Activated naive CD4-positive, alpha-beta T cell treated with anti-CD3 and anti-CD28 coated beads for 36 hours (primary cell): ENCODE data around the gene AUTS2. TPM values are rescaled to one million over a fixed set of nuclear protein-coding genes. Genes with fewer than 3 reads are reported as not detected.

ENCODE experiments used
- CTCF ChIA-PET: fragments of 350-600 bp; sonication (Branson Sonifier 250); formaldehyde crosslinking; loops from one replicate; lab custom pipeline; 2021; ENCODE audit warnings: antibody characterized with exemption; lab: Charles Lee
- DNase-seq: peaks from one replicate; pipeline ENCODE4 v3.0.0-alpha.2; 2020
- H3K27ac Mint-ChIP-seq: one replicate; pipeline ENCODE4 v1.8.0; 2021; ENCODE audit warnings: mild to moderate bottlenecking, mixed read lengths
- H3K27me3 Mint-ChIP-seq: one replicate; pipeline ENCODE4 v1.8.0; 2021; ENCODE audit warnings: low read depth, mixed read lengths
- H3K36me3 Mint-ChIP-seq: one replicate; pipeline ENCODE4 v1.8.0; 2021; ENCODE audit warnings: low read depth, mixed read lengths
- H3K4me1 Mint-ChIP-seq: one replicate; pipeline ENCODE4 v1.8.0; 2021; ENCODE audit warnings: low read depth, mixed read lengths
- H3K4me3 Mint-ChIP-seq: one replicate; pipeline ENCODE4 v1.8.0; 2021; ENCODE audit warnings: mild to moderate bottlenecking, moderate library complexity, mixed read lengths
- H3K9me3 Mint-ChIP-seq: one replicate; pipeline ENCODE4 v1.8.0; 2021; ENCODE audit warnings: mixed read lengths
- intact Hi-C: fragments of 100-400 bp; cut with micrococcal nuclease; formaldehyde crosslinking; loops from one replicate; pipeline ENCODE4 v1.15.1; 2023
- total RNA-seq, 2 experiments: library from RNA; stranded (reverse); gene quantifications; one replicate each; pipeline ENCODE4 v1.2.3, GENCODE V29; 2021

AUTS2 gene
- total RNA-seq, 2 experiments from 2014 or later, result 0.79 to 1.1 TPM

DNA sequence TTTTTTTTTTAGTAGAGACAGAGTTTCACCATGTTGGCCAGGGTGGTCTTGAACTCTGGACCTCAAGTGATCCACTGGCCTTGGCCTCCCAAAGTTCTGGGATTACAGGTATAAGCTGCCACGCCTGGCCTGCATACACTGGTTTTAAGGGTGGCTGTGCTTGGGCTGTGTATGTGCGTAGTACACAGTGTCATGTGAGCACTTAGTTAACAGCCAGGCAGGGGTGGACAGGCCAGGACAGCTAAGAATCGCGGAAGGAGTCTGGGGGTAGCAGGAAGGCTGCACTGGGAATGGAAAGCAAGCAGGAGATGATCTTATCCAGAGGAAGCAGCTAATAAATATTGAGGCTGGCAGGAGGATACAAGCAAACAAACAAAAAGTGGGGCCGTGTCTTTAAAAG lies 1153.6 kb downstream of the AUTS2 start:
- H3K4me1 Mint-ChIP-seq, result no peaks in the 10 kb centered on the region
- CTCF ChIA-PET, result no interaction called here
- no peaks in the 10 kb centered on the region for H3K9me3 Mint-ChIP-seq
- no peak for DNase-seq
- no peaks in the 10 kb centered on the region for H3K36me3 Mint-ChIP-seq
- H3K27me3 Mint-ChIP-seq, result no peaks in the 10 kb centered on the region
- intact Hi-C loops, result no loop called here
- H3K27ac Mint-ChIP-seq, result no peak overlapping the region
- no peak overlapping the region for H3K4me3 Mint-ChIP-seq

DNA sequence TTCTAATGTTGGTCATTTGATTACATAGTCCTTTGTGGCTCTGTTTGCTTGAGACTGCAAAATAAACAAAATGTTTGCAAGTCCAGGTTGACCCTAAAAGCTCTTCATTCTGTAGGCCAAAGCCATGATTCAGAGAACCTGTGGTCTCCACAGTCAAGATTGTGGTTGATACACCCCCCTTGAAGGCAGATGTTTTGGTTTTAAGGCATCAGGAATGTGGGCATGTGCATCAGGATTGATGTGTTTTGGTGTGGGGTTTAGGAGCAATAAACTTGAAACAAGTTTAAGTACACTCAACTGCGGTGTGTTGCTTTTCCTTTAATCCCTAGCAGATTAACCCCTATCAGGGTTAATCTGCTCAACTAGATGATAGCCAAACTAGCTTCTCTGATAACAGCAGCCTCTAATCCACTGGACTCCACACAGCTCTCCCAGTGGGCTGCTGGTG lies 1154.5 kb downstream of the AUTS2 start:
- Mint-ChIP-seq H3K36me3 (no peaks in the 10 kb centered on the region), H3K27me3 (no peaks in the 10 kb centered on the region), H3K4me1 (no peaks in the 10 kb centered on the region), H3K9me3 (no peaks in the 10 kb centered on the region), H3K27ac (no peak overlapping the region), H3K4me3 (no peak overlapping the region)
- intact Hi-C loops, result no loop called here
- CTCF ChIA-PET, result no interaction called here
- DNase-seq, result no peak

- Mint-ChIP-seq H3K36me3 (no peaks in the 10 kb centered on the region), H3K27me3 (no peaks in the 10 kb centered on the region), H3K4me3 (no peak overlapping the region), H3K9me3 (no peaks in the 10 kb centered on the region), H3K4me1 (no peaks in the 10 kb centered on the region), H3K27ac (no peak overlapping the region)
- CTCF ChIA-PET, result no interaction called here
- DNase-seq, result no peak
- intact Hi-C loops, result no loop called here
Observed at GRCh38 chr7:70756789-70757188, 1158.5 kb downstream of the AUTS2 start.

GRCh38 chr7:70758646-70759045 lies 1160.4 kb downstream of the AUTS2 start:
- intact Hi-C loops, result no loop called here

DNA sequence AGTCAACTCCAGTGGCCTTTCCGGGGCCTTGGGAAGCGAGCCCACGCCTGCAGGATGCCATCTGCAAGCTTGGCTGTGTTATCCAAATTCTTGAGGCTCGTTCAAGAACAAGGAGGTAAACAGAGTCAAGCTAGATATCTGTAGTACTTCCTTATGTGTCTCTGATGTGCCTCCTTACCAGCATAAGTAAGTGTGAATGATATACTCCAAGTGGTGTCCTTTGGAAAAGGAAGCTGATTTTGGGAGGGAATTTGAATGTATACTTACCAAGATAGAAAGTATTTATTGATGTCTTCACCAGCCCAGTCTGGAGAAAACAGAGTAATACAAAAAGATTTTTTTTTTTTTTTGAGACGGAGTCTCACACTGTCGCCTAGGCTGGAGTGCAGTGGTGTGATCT lies 1161.4 kb downstream of the AUTS2 start:
- Mint-ChIP-seq H3K4me1 (no peaks in the 10 kb centered on the region), H3K9me3 (no peaks in the 10 kb centered on the region), H3K4me3 (no peak overlapping the region), H3K27me3 (no peaks in the 10 kb centered on the region), H3K36me3 (no peaks in the 10 kb centered on the region), H3K27ac (no peak overlapping the region)
- CTCF ChIA-PET, result interaction anchor here (0.6 kb wide), 1 partner anchor 10 kb away, joined by 3 read pairs; no protein-coding TSS in a partner anchor
- intact Hi-C loops, result no loop called here
- DNase-seq, result no peak

More at GRCh38 chr7:70758646-70759045, 1160.4 kb downstream of the AUTS2 start:
- no peaks in the 10 kb centered on the region for H3K4me1 Mint-ChIP-seq
- no peak for DNase-seq
- H3K36me3 Mint-ChIP-seq, result no peaks in the 10 kb centered on the region
- CTCF ChIA-PET, result interaction anchor here (0.6 kb wide), 2 partner anchors 44 to 407 kb away, joined by 3 to 4 read pairs; no protein-coding TSS in a partner anchor
- H3K9me3 Mint-ChIP-seq, result no peaks in the 10 kb centered on the region
- no peaks in the 10 kb centered on the region for H3K27me3 Mint-ChIP-seq
- no peak overlapping the region for H3K27ac Mint-ChIP-seq
- no peak overlapping the region for H3K4me3 Mint-ChIP-seq

GRCh38 chr7:70761711-70762328 lies 1163.5 kb downstream of the AUTS2 start:
- DNase-seq, result no peak
- CTCF ChIA-PET, result no interaction called here
- intact Hi-C loops, result no loop called here
- Mint-ChIP-seq H3K36me3 (no peaks in the 10 kb centered on the region), H3K27me3 (no peaks in the 10 kb centered on the region), H3K4me3 (no peak overlapping the region), H3K9me3 (no peaks in the 10 kb centered on the region), H3K27ac (no peak overlapping the region), H3K4me1 (no peaks in the 10 kb centered on the region)

DNA sequence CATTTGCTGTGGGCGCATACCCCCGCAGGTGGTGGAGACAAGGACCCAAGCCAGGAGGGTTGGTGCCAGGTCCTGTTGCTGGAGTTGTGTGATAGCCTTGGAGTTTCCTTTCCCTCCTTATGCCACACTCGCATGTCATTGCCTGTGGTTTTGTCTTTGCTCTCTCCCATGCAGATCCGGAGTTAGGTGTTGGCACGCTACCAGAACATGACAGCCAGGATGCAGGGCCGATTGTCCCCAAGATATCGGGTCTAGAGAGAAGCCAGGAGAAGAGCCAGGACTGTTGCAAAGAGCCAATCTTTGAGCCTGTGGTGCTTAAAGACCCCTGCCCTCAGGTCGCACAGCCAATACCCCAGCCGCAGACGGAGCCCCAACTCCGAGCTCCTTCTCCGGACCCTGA lies 1164.4 kb downstream of the AUTS2 start:
- Mint-ChIP-seq H3K27ac (no peak overlapping the region), H3K4me1 (no peaks in the 10 kb centered on the region), H3K36me3 (no peaks in the 10 kb centered on the region), H3K9me3 (no peaks in the 10 kb centered on the region), H3K4me3 (no peak overlapping the region), H3K27me3 (no peaks in the 10 kb centered on the region)
- intact Hi-C loops, result no loop called here
- CTCF ChIA-PET, result no interaction called here
- no peak for DNase-seq

- no peaks in the 10 kb centered on the region for H3K4me1 Mint-ChIP-seq
- no peak overlapping the region for H3K4me3 Mint-ChIP-seq
- H3K9me3 Mint-ChIP-seq, result no peaks in the 10 kb centered on the region
- H3K27me3 Mint-ChIP-seq, result no peaks in the 10 kb centered on the region
- H3K27ac Mint-ChIP-seq, result no peak overlapping the region
- H3K36me3 Mint-ChIP-seq, result no peaks in the 10 kb centered on the region
- CTCF ChIA-PET, result interaction anchor here (1.2 kb wide), 1 partner anchor 66 kb away, joined by 3 read pairs; no protein-coding TSS in a partner anchor
- intact Hi-C loops, result no loop called here
- peak; percentile 8 for DNase-seq
Observed at GRCh38 chr7:70763961-70764691, 1165.9 kb downstream of the AUTS2 start.

- H3K4me1 Mint-ChIP-seq, result no peaks in the 10 kb centered on the region
- CTCF ChIA-PET, result interaction anchor here (1.2 kb wide), 1 partner anchor 66 kb away, joined by 3 read pairs; no protein-coding TSS in a partner anchor
- H3K9me3 Mint-ChIP-seq, result no peaks in the 10 kb centered on the region
- no peak overlapping the region for H3K27ac Mint-ChIP-seq
- no peaks in the 10 kb centered on the region for H3K27me3 Mint-ChIP-seq
- intact Hi-C loops, result no loop called here
- DNase-seq, result no peak
- H3K36me3 Mint-ChIP-seq, result no peaks in the 10 kb centered on the region
- no peak overlapping the region for H3K4me3 Mint-ChIP-seq
Observed at GRCh38 chr7:70764701-70765208, 1166.5 kb downstream of the AUTS2 start.

- DNase-seq, result no peak
- no peaks in the 10 kb centered on the region for H3K27me3 Mint-ChIP-seq
- CTCF ChIA-PET, result no interaction called here
- no peak overlapping the region for H3K4me3 Mint-ChIP-seq
- H3K36me3 Mint-ChIP-seq, result no peaks in the 10 kb centered on the region
- intact Hi-C loops, result no loop called here
- no peaks in the 10 kb centered on the region for H3K9me3 Mint-ChIP-seq
- no peaks in the 10 kb centered on the region for H3K4me1 Mint-ChIP-seq
- no peak overlapping the region for H3K27ac Mint-ChIP-seq
Observed at GRCh38 chr7:70765651-70766050, 1167.4 kb downstream of the AUTS2 start.

DNA sequence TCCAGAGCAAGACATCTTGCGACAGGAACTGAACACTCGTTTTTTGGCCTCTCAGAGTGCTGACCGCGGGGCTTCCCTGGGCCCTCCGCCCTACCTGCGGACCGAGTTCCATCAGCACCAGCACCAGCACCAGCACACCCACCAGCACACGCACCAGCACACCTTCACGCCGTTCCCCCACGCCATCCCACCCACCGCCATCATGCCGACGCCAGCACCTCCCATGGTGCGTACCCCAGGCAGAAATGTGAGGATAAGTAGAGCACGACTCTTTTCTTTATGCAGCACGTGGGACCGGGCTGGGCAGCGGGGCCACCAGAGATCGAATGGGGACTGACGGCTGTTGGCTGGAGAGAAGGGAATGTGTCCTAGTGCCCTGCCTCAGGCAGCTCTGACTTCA lies 1167.8 kb downstream of the AUTS2 start:
- H3K27ac Mint-ChIP-seq, result no peak overlapping the region
- no peaks in the 10 kb centered on the region for H3K4me1 Mint-ChIP-seq
- H3K9me3 Mint-ChIP-seq, result no peaks in the 10 kb centered on the region
- no peak overlapping the region for H3K4me3 Mint-ChIP-seq
- CTCF ChIA-PET, result no interaction called here
- H3K36me3 Mint-ChIP-seq, result no peaks in the 10 kb centered on the region
- no peak for DNase-seq
- H3K27me3 Mint-ChIP-seq, result no peaks in the 10 kb centered on the region
- intact Hi-C loops, result no loop called here

DNA sequence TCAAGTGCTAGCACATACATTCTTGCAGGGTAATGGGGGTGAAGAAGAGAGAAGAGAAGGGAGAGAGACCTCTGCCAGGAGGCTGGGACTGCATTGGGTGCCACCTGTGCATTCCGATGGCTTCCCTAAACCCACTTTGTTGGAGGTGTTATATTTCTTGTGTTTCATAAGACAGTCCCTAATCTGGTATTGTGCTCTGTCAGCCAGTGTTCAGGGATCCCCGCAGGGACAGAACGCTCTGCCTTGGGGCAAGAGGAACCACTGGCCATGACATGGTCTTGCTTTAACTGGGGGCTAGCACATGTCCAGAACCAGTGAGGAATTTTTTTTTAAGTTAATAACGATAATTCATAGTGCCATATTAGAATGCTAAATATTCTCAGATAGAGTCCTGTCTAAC lies 1168.4 kb downstream of the AUTS2 start:
- no peak for DNase-seq
- Mint-ChIP-seq H3K36me3 (no peaks in the 10 kb centered on the region), H3K27ac (no peak overlapping the region), H3K4me1 (no peaks in the 10 kb centered on the region), H3K9me3 (no peaks in the 10 kb centered on the region), H3K27me3 (no peaks in the 10 kb centered on the region), H3K4me3 (no peak overlapping the region)
- CTCF ChIA-PET, result no interaction called here
- intact Hi-C loops, result no loop called here

DNA sequence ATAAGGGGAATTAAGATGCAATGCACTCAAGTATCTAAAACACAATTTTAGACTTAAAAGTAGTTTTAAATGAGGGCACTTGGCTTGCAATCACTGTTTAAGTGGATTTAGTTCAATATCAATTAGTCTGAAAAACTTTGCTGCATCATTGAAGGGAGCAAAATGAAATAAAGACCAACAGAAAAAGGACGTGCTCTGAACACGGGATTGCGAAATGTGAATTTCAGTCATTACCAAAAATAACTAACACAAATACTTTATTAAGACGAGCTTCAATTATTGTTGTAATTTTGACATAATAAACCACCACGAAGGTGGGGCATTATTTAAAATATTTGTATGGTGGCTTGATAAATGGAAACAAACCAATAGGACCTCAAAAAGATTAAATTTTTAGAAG lies 1171.9 kb downstream of the AUTS2 start:
- no peaks in the 10 kb centered on the region for H3K36me3 Mint-ChIP-seq
- no peaks in the 10 kb centered on the region for H3K9me3 Mint-ChIP-seq
- H3K27ac Mint-ChIP-seq, result no peak overlapping the region
- intact Hi-C loops, result no loop called here
- no peaks in the 10 kb centered on the region for H3K27me3 Mint-ChIP-seq
- CTCF ChIA-PET, result no interaction called here
- H3K4me3 Mint-ChIP-seq, result no peak overlapping the region
- DNase-seq, result no peak
- H3K4me1 Mint-ChIP-seq, result no peaks in the 10 kb centered on the region
